Mammary epithelial cell (primary cell): ENCODE data around the gene KLF15.

Experiments
- CTCF ChIP-seq, 2 donors: IDR thresholded peaks in 1 of 2; conservative IDR thresholded peaks in 1 of 2; 2 replicates each; pipeline ENCODE4 v1.5.1; 2011 to 2012; ENCODE audit warnings: inconsistent platforms in 2 of 2, low read length in 2 of 2, mild to moderate bottlenecking in 2 of 2, control low read depth in 1 of 2, low read depth in 1 of 2; ENCODE audit not compliant: insufficient read depth in 1 of 2; ENCODE audit errors: extremely low read depth in 1 of 2
- EZH2 ChIP-seq: IDR thresholded peaks from 2 replicates; pipeline ENCODE4 v1.6.1; 2012; ENCODE audit warnings: low read length, inconsistent platforms, borderline replicate concordance

- TF ChIP-seq CTCF (conservative IDR thresholded peaks at IDR 0.05 in 1 of 2, IDR thresholded peaks at IDR 0.05 in 1 of 2; ENCODE audit: extremely low read depth in 1 of 2, insufficient read depth in 1 of 2, low read depth in 1 of 2, low read length in 2 of 2) (no peak), EZH2 (no peak)
Measured at GRCh38 chr3:126357295-126358037, at the start of gene KLF15.
